ENCODE measurements around the gene RPL10.

DNA sequence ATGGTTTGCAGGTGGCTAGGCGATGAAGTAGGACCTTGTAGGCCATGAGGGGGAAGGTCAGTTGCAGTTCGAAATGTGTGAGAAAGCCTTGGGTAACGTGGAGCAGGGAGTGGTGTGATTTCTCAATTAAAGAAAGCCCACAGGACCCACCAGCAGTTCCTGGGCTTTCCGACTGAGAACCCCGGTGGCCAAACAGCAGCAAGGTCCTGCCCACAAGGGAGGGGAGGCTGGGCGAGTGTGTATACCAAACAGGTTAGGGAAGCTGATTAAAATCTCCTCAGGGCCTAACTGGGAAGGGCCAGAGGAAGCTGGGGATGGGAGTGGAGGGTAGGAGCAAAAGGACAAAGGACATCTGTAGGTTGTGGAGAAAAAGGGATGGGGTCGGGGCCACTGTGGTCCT, 32.7 kb downstream of the RPL10 start:
- TF ChIP-seq, protein P1, sequence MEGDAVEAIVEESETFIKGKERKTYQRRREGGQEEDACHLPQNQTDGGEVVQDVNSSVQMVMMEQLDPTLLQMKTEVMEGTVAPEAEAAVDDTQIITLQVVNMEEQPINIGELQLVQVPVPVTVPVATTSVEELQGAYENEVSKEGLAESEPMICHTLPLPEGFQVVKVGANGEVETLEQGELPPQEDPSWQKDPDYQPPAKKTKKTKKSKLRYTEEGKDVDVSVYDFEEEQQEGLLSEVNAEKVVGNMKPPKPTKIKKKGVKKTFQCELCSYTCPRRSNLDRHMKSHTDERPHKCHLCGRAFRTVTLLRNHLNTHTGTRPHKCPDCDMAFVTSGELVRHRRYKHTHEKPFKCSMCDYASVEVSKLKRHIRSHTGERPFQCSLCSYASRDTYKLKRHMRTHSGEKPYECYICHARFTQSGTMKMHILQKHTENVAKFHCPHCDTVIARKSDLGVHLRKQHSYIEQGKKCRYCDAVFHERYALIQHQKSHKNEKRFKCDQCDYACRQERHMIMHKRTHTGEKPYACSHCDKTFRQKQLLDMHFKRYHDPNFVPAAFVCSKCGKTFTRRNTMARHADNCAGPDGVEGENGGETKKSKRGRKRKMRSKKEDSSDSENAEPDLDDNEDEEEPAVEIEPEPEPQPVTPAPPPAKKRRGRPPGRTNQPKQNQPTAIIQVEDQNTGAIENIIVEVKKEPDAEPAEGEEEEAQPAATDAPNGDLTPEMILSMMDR (IDR thresholded peaks at IDR 0.05), result no peak
- TF ChIP-seq EP300 (IDR thresholded peaks at IDR 0.05) (no peak), POLR2A (IDR thresholded peaks at IDR 0.05) (no peak)

Data from tibial nerve (tissue), 4 donors.